Measurements from ENCODE around the gene DNTTIP2. TPM values are rescaled to one million over a fixed set of nuclear protein-coding genes. Genes with fewer than 3 reads are reported as not detected.

The DNTTIP2 gene
- total RNA-seq, 1 donor from 2014 or later = 46.4 TPM

GRCh38 chr1:93824834-93825233 is 54.2 kb downstream of the DNTTIP2 start:
- Mint-ChIP-seq H3K9me3 (no peaks in the 10 kb centered on the region), H3K4me3 (no peak overlapping the region), H3K36me3 (no peaks in the 10 kb centered on the region), H3K27ac (no peak overlapping the region), H3K27me3 (ENCODE audit: low read depth) (no peaks in the 10 kb centered on the region), H3K4me1 (peaks cover 40% of the 10 kb centered on the region)
- no peak for DNase-seq (ENCODE audit: low spot score in 2 of 2, unreplicated experiment in 2 of 2)
- TF ChIP-seq CTCF (IDR thresholded peaks at IDR 0.05; ENCODE audit: unreplicated experiment) = no peak

GRCh38 chr1:93822730-93823425 is 56.1 kb downstream of the DNTTIP2 start:
- H3K4me3 Mint-ChIP-seq = no peak overlapping the region
- H3K9me3 Mint-ChIP-seq = no peaks in the 10 kb centered on the region
- no peaks in the 10 kb centered on the region for H3K27me3 Mint-ChIP-seq (ENCODE audit: low read depth)
- no peak for DNase-seq (ENCODE audit: low spot score in 2 of 2, unreplicated experiment in 2 of 2)
- H3K36me3 Mint-ChIP-seq = no peaks in the 10 kb centered on the region
- H3K4me1 Mint-ChIP-seq = peaks cover 36% of the 10 kb centered on the region
- H3K27ac Mint-ChIP-seq = no peak overlapping the region
- TF ChIP-seq CTCF (IDR thresholded peaks at IDR 0.05; ENCODE audit: unreplicated experiment) = no peak

- no peak for DNase-seq (ENCODE audit: low spot score in 2 of 2, unreplicated experiment in 2 of 2)
- no peaks in the 10 kb centered on the region for H3K9me3 Mint-ChIP-seq
- H3K27me3 Mint-ChIP-seq (ENCODE audit: low read depth) = no peaks in the 10 kb centered on the region
- H3K36me3 Mint-ChIP-seq = no peaks in the 10 kb centered on the region
- no peak overlapping the region for H3K27ac Mint-ChIP-seq
- TF ChIP-seq CTCF (IDR thresholded peaks at IDR 0.05; ENCODE audit: unreplicated experiment) = no peak
- peaks cover 36% of the 10 kb centered on the region for H3K4me1 Mint-ChIP-seq
- H3K4me3 Mint-ChIP-seq = no peak overlapping the region
Measured at GRCh38 chr1:93821423-93822144, 57.4 kb downstream of the DNTTIP2 start.

DNA sequence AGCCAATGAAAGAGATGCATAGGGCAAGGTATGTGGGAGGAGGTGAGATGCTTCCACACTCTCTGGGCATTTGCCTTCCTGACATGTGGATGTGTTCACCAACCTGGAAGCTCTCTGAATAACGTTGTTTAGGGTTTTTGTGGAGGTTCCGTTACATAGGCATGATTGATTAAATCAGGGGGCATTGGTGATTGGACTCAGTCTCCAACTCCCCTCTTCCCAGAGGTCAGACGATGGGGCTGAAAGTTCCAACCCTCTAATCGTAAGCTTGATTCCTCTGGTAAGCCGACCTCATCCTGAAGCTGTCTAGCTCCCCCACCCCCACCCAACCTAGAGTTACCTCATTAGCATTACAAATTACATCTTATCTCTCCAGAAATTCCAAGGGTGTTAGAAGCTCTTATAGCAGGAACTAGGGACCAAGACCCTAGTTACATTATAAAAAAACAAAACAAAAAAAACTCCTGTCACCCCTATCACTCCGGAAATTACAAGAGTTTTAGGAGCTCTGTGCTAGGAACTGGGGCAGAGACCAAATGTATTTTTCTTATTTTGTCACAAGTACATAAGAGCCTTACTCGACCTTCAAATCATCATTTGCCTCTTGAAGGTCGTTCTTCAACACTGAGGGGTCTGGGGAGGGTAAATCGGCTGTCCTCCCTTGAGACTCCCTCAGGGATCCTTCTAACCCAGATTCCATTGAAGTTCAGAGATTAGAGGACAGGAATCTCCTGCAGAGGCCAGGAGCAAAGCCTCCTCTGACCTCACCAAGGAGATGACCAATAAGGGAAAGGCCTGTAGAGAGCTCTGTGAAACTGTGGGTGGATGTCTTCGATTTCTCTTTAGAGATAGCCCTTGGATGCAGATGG is 58.2 kb downstream of the DNTTIP2 start:
- no peak for DNase-seq (ENCODE audit: low spot score in 2 of 2, unreplicated experiment in 2 of 2)
- Mint-ChIP-seq H3K27ac (no peak overlapping the region), H3K36me3 (no peaks in the 10 kb centered on the region), H3K9me3 (no peaks in the 10 kb centered on the region), H3K27me3 (ENCODE audit: low read depth) (no peaks in the 10 kb centered on the region), H3K4me1 (peaks cover 36% of the 10 kb centered on the region), H3K4me3 (no peak overlapping the region)
- TF ChIP-seq CTCF (IDR thresholded peaks at IDR 0.05; ENCODE audit: unreplicated experiment) = no peak

DNA sequence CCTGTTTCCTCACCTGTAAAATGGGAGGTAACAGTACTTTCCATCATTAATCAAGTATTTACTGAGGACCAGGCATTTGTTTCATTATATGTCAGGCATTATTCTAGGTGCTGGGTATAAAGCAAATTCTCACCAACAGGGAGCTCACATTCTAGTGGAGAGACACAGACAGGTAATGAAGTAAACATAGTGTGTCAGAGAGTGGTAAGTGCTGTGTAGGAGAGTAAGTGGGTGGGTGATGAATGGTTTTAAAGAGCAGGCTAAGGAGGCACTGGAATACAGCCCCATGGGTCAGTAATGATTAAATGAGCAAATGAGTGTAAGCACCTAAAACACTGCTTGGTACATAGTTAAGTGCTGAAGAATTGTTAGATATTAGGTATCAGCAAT is 60.4 kb downstream of the DNTTIP2 start:
- Mint-ChIP-seq H3K4me3 (no peak overlapping the region), H3K9me3 (no peaks in the 10 kb centered on the region), H3K36me3 (no peaks in the 10 kb centered on the region), H3K4me1 (peaks cover 45% of the 10 kb centered on the region), H3K27ac (peak overlapping the region; percentile 84), H3K27me3 (ENCODE audit: low read depth) (no peaks in the 10 kb centered on the region)
- no peak for TF ChIP-seq CTCF (IDR thresholded peaks at IDR 0.05; ENCODE audit: unreplicated experiment)
- DNase-seq (ENCODE audit: low spot score in 2 of 2, unreplicated experiment in 2 of 2) = no peak

Measured in mesothelial cell of epicardium (in vitro differentiated cells).